Measurements from ENCODE around the gene CNTD1. TPM values are rescaled to one million over a fixed set of nuclear protein-coding genes. Genes with fewer than 3 reads are reported as not detected.
"Not testable (repeated sequence)": the region's sequence is repeated elsewhere in the genome, so short reads cannot be mapped to it uniquely, and the experiment has no call there.

The CNTD1 gene
- total RNA-seq, 1 donor from 2014 or later, result 0.10 TPM

DNA sequence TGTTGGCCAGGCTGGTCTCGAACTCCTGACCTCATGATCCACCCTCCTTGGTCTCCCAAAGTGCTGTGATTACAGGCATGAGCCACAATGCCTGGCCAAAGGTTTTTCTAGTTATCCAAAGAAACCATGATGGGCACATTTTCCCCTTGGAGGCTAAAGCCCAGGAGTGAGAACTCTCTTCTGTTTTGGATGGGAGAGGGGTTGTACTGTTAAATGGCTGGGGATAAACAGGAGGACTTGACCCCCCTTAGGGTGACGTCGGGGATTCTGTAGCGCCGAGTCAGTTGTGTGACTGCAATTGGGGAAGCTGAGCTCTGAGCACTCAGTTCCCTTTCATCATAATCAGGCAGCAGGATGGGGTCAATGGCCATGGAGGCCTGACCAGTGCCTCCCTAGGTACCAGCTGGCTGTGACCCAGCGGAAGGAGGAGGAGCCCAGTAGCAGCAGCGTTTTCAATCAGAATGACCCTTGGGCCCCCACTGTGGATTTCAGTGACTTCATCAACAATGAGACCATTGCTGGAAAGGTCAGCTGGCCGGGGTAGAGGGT is 56.5 kb downstream of the CNTD1 start:
- no peak for ATAC-seq
- DNase-seq, result no peak
- intact Hi-C loops (cut with micrococcal nuclease), result no loop called here

DNA sequence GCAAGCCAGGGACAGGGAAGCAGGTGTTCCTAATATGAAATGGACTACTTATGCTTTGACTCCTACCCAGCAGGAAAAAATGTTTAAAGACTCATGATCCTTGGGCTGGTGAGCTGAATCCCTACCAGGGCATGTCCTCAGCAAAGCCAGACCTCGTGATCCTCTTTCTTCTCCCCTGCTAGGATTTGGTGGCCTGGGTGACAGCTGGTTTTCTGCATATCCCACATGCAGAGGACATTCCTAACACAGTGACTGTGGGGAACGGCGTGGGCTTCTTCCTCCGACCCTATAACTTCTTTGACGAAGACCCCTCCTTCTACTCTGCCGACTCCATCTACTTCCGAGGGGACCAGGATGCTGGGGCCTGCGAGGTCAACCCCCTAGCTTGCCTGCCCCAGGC is 57.4 kb downstream of the CNTD1 start:
- DNase-seq; intact Hi-C loops (cut with micrococcal nuclease); ATAC-seq: not testable (repeated sequence)

DNA sequence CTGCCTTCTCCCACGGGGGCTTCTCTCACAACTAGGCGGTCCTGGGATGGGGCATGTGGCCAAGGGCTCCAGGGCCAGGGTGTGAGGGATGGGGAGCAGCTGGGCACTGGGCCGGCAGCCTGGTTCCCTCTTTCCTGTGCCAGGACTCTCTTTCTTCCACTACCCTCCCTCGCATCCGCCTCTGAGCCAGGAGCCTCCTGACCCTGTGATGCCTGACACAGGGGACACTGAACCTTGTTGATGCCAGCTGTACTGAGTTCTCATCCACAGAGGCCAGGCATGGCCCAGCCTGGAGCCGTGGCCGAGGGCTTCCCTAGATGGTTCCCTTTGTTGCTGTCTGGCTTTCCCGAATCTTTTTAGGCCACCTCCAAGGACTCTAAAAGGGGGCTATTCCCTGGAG is 57.9 kb downstream of the CNTD1 start:
- intact Hi-C loops (cut with micrococcal nuclease); ATAC-seq; DNase-seq: not testable (repeated sequence)

DNA sequence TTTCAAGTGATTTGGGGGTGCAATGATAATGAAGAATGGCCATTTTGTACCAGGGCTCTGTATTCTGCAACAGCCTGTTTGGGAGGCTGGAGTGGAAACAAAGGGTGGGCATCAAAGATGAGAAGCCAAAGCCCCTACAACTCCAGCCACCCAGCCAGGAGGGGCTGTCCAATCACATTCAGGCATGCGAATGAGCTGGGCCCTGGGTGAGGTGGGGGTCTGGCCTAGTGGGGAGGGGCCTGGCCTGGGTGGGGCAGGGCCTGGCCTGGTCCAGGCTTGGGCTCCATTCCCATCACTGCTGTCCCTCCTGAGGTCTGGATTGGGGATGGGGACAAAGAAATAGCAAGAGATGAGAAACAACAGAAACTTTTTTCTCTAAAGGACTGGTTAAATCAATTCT is 58.7 kb downstream of the CNTD1 start:
- DNase-seq (no peak), ATAC-seq (no peak)
- intact Hi-C loops (cut with micrococcal nuclease), result no loop called here

Small RNA genes lying within 50 kb of the gene (microRNA-seq; reads per million reads assigned to microRNA genes)
- gene MIR6781 (ENCODE audit: borderline number of aligned reads), result not detected

Other genes starting within 250 kb of the CNTD1 start
- gene HSD17B1, start 245.9 kb upstream of the CNTD1 start, total RNA-seq, result 1.4 TPM
- gene COASY, start 236.7 kb upstream of the CNTD1 start, total RNA-seq, result 45.2 TPM
- 72.3 TPM for gene MLX, start 231.8 kb upstream of the CNTD1 start, total RNA-seq
- gene PSMC3IP, start 221.1 kb upstream of the CNTD1 start, total RNA-seq, result 3.1 TPM
- 25.7 TPM for gene RETREG3, start 189.5 kb upstream of the CNTD1 start, total RNA-seq
- 46.0 TPM for gene TUBG1, start 189.2 kb upstream of the CNTD1 start, total RNA-seq
- 17.1 TPM for gene TUBG2, start 139.6 kb upstream of the CNTD1 start, total RNA-seq
- gene PLEKHH3, start 121.9 kb upstream of the CNTD1 start, total RNA-seq, result 35.7 TPM
- gene CCR10, start 117.0 kb upstream of the CNTD1 start, total RNA-seq, result 1.7 TPM
- 7.0 TPM for gene CNTNAP1, start 116.3 kb upstream of the CNTD1 start, total RNA-seq
- gene EZH1, start 53.8 kb upstream of the CNTD1 start, total RNA-seq, result 49.6 TPM
- gene RAMP2, start 37.6 kb upstream of the CNTD1 start, total RNA-seq, result 39.3 TPM
- gene VPS25, start 25.4 kb upstream of the CNTD1 start, total RNA-seq, result 29.6 TPM
- gene WNK4, start 18.3 kb upstream of the CNTD1 start, total RNA-seq, result not detected
- gene COA3, start 157 bp upstream of the CNTD1 start, total RNA-seq, result 70.4 TPM
- gene BECN1, start 25.4 kb downstream of the CNTD1 start, total RNA-seq, result 76.8 TPM
- 71.2 TPM for gene PSME3, start 34.5 kb downstream of the CNTD1 start, total RNA-seq
- gene AOC2, start 45.7 kb downstream of the CNTD1 start, total RNA-seq, result 0.40 TPM
- gene AOC3, start 52.3 kb downstream of the CNTD1 start, total RNA-seq, result 6.1 TPM
- gene G6PC1, start 101.9 kb downstream of the CNTD1 start, total RNA-seq, result not detected
- gene AARSD1, start 165.6 kb downstream of the CNTD1 start, total RNA-seq, result 31.5 TPM
- gene PTGES3L, start 181.2 kb downstream of the CNTD1 start, total RNA-seq, result 50.7 TPM
- gene RUNDC1, start 181.7 kb downstream of the CNTD1 start, total RNA-seq, result 12.7 TPM
- 694 TPM for gene RPL27, start 199.6 kb downstream of the CNTD1 start, total RNA-seq
- 13.2 TPM for gene IFI35, start 207.9 kb downstream of the CNTD1 start, total RNA-seq
- gene VAT1, start 223.5 kb downstream of the CNTD1 start, total RNA-seq, result 77.0 TPM
- gene RND2, start 226.4 kb downstream of the CNTD1 start, total RNA-seq, result 0.82 TPM